GM23338 (cell line): ENCODE measurements around the gene ANXA6. TPM values are rescaled to one million over a fixed set of nuclear protein-coding genes. Genes with fewer than 3 reads are reported as not detected.

Source experiments
- ATAC-seq: fragments of 200-7000 bp; cut with Tn5 transposase; 3 replicates; pipeline ENCODE4 v1.9.1; 2020
- DNase-seq: peaks from one replicate; pipeline ENCODE4 v3.0.0-alpha.2; 2015; ENCODE audit warnings: low spot score
- H2AFZ ChIP-seq: fragments of 200-600 bp; sonication (generic); 2 replicates; pipeline ENCODE4 v1.8.0; 2016; ENCODE audit warnings: antibody characterized with exemption, mild to moderate bottlenecking, moderate library complexity
- H3F3A ChIP-seq: fragments of 200-600 bp; sonication (generic); replicated peaks from 2 replicates; pipeline ENCODE4 v1.8.0; 2017; ENCODE audit warnings: antibody characterized with exemption, mixed run types, low read depth
- H3K27ac ChIP-seq: fragments of 200-600 bp; sonication (generic); 2 replicates; pipeline ENCODE4 v1.6.1; 2016; ENCODE audit warnings: low read depth
- H3K27me3 ChIP-seq: fragments of 200-600 bp; sonication (generic); 2 replicates; pipeline ENCODE4 v1.8.0; 2016; ENCODE audit warnings: mild to moderate bottlenecking, mixed run types, moderate library complexity; ENCODE audit not compliant: insufficient read depth
- H3K36me3 ChIP-seq: fragments of 200-600 bp; sonication (generic); 2 replicates; pipeline ENCODE4 v1.8.0; 2016; ENCODE audit warnings: mild to moderate bottlenecking; ENCODE audit not compliant: insufficient read depth
- H3K4me1 ChIP-seq: fragments of 200-600 bp; sonication (generic); 2 replicates; pipeline ENCODE4 v1.8.0; 2016; ENCODE audit warnings: mild to moderate bottlenecking, moderate library complexity; ENCODE audit not compliant: insufficient read depth
- H3K4me2 ChIP-seq: fragments of 200-600 bp; sonication (generic); 2 replicates; pipeline ENCODE4 v1.7.1; 2017; ENCODE audit warnings: mixed run types
- H3K4me3 ChIP-seq: fragments of 200-600 bp; sonication (generic); 2 replicates; pipeline ENCODE4 v1.6.1; 2016; ENCODE audit warnings: mixed run types
- H3K79me2 ChIP-seq: fragments of 200-600 bp; sonication (generic); replicated peaks from 2 replicates; pipeline ENCODE4 v1.8.0; 2017; ENCODE audit warnings: mild to moderate bottlenecking; ENCODE audit not compliant: insufficient read depth
- H3K9me2 ChIP-seq: fragments of 200-600 bp; sonication (generic); 2 replicates; pipeline ENCODE4 v1.8.0; 2017; ENCODE audit not compliant: insufficient read depth
- H4K20me1 ChIP-seq: fragments of 200-600 bp; sonication (generic); replicated peaks from 2 replicates; pipeline ENCODE4 v1.8.0; 2017; ENCODE audit warnings: mild to moderate bottlenecking; ENCODE audit not compliant: insufficient read depth
- H3K27ac Mint-ChIP-seq: 2 replicates; pipeline ENCODE4 v1.8.0; 2020; ENCODE audit warnings: inconsistent platforms, mild to moderate bottlenecking, moderate library complexity, mixed read lengths
- H3K27me3 Mint-ChIP-seq: 3 replicates; pipeline ENCODE4 v1.8.0; 2022; ENCODE audit warnings: low read depth, mild to moderate bottlenecking, moderate library complexity, mixed read lengths, inconsistent platforms; ENCODE audit not compliant: insufficient read depth, poor library complexity
- H3K36me3 Mint-ChIP-seq: 3 replicates; pipeline ENCODE4 v1.8.0; 2021; ENCODE audit warnings: low read depth, mild to moderate bottlenecking, inconsistent platforms, moderate library complexity, mixed read lengths
- H3K4me1 Mint-ChIP-seq: 3 replicates; pipeline ENCODE4 v1.8.0; 2020; ENCODE audit warnings: mild to moderate bottlenecking, inconsistent platforms, mixed read lengths
- H3K4me3 Mint-ChIP-seq: 3 replicates; pipeline ENCODE4 v1.8.0; 2021; ENCODE audit warnings: moderate library complexity, mild to moderate bottlenecking, inconsistent platforms, mixed read lengths
- H3K9me3 Mint-ChIP-seq: 3 replicates; pipeline ENCODE4 v1.8.0; 2020; ENCODE audit warnings: moderate library complexity, mild to moderate bottlenecking, inconsistent platforms, mixed read lengths
- CTCF ChIP-seq, 2 experiments: fragments of 200-600 bp in 1 of 2; sonication (generic) in 1 of 2; conservative IDR thresholded peaks; 2 replicates each; pipeline versions ENCODE4 v1.5.1 to v1.6.1; 2016 to 2017; ENCODE audit warnings: antibody characterized with exemption in 2 of 2, low read depth in 2 of 2, mild to moderate bottlenecking in 2 of 2, moderate library complexity in 1 of 2
- ETS1 ChIP-seq: IDR thresholded peaks from 2 replicates; pipeline ENCODE4 v1.6.1; 2016; ENCODE audit warnings: antibody characterized with exemption
- JUNB ChIP-seq: IDR thresholded peaks from one replicate; pipeline ENCODE4 v1.6.1; 2016; ENCODE audit warnings: antibody characterized with exemption; ENCODE audit not compliant: unreplicated experiment
- POLR2AphosphoS5 ChIP-seq: IDR thresholded peaks from 2 replicates; pipeline ENCODE4 v1.6.1; 2016; ENCODE audit warnings: antibody characterized with exemption, low read depth
- REST ChIP-seq: IDR thresholded peaks from one replicate; pipeline ENCODE4 v1.6.1; 2018; ENCODE audit warnings: antibody characterized with exemption; ENCODE audit not compliant: unreplicated experiment
- STAT1 ChIP-seq: IDR thresholded peaks from one replicate; pipeline ENCODE4 v1.6.1; 2016; ENCODE audit warnings: antibody characterized with exemption; ENCODE audit not compliant: unreplicated experiment
- ZNF114 ChIP-seq: fragments of 250-450 bp; sonication (Bioruptor Pico); IDR thresholded peaks from 2 replicates; pipeline ENCODE4 v1.5.0; 2020; ENCODE audit warnings: mild to moderate bottlenecking, moderate library complexity
- polyA plus RNA-seq: library from polyadenylated mRNA; unstranded; fragments of >200 nt; fragmentation: Nextera tagmentation; extraction: Ambion mirVana; gene quantifications from 2 replicates; pipeline ENCODE4 v1.2.1, GENCODE V29; 2016
- total RNA-seq: library from RNA; depleted of rRNA; stranded (reverse); fragments of >200 nt; shearing (Covaris generic); gene quantifications from 2 replicates; pipeline ENCODE4 v1.2.3, GENCODE V29; 2014

Gene ANXA6
- total and polyA plus RNA-seq, 2 experiments from 2014 or later, result 26.5 to 110 TPM

GRCh38 chr5:151086192-151086869 is 71.2 kb downstream of the ANXA6 start (continued):
- TF ChIP-seq CTCF (conservative IDR thresholded peaks at IDR 0.05; ENCODE audit: low read depth in 2 of 2) (no peak), JUNB (no peak), POLR2AphosphoS5 (no peak), REST (no peak), STAT1 (no peak), ETS1 (no peak)

GRCh38 chr5:151085517-151086041 is 72.0 kb downstream of the ANXA6 start:
- H3K27ac ChIP-seq, result no peak overlapping the region
- H3K9me2 ChIP-seq, result no peaks in the 10 kb centered on the region
- H3K27me3 ChIP-seq, result no peaks in the 10 kb centered on the region
- ATAC-seq (no peak), DNase-seq (no peak)
- TF ChIP-seq ZNF114 (CRISPR knock-in tag) (no peak), REST (no peak)
- H3K4me1 ChIP-seq, result peaks cover 7% of the 10 kb centered on the region
- H3K79me2 ChIP-seq, result no peaks in the 10 kb centered on the region
- H3K4me3 ChIP-seq, result no peak overlapping the region
- Mint-ChIP-seq H3K36me3 (no peaks in the 10 kb centered on the region), H3K4me3 (no peak overlapping the region), H3K27ac (no peak overlapping the region), H3K27me3 (peaks cover 2% of the 10 kb centered on the region), H3K4me1 (peaks cover 10% of the 10 kb centered on the region), H3K9me3 (no peaks in the 10 kb centered on the region)
- H2AFZ ChIP-seq, result peak overlapping the region; percentile 63; the same call in 1 of the 2 replicates
- no peaks in the 10 kb centered on the region for H3F3A ChIP-seq
- no peaks in the 10 kb centered on the region for H3K36me3 ChIP-seq
- H3K4me2 ChIP-seq, result no peak overlapping the region
- H4K20me1 ChIP-seq, result no peaks in the 10 kb centered on the region
